SK-N-SH treated with all-trans-retinoic acid at 6 μM for 48 hours (cell line): ENCODE measurements around the gene MS4A4A.

Source experiments
- ATAC-seq: fragments of 200-7000 bp; cut with Tn5 transposase; 3 replicates; pipeline ENCODE4 v1.9.1; 2020; ENCODE audit warnings: mild to moderate bottlenecking, moderate library complexity
- ARNTL ChIP-seq: fragments of 450-650 bp; formaldehyde crosslinking; IDR thresholded peaks from 2 replicates; pipeline ENCODE4 v1.5.0; 2020; ENCODE audit warnings: low read depth, mild to moderate bottlenecking, moderate library complexity, borderline replicate concordance
- BACH2 ChIP-seq: fragments of 250-450 bp; sonication (Bioruptor Pico); IDR thresholded peaks from 2 replicates; pipeline ENCODE4 v1.9.0; 2021; ENCODE audit warnings: mild to moderate bottlenecking, borderline replicate concordance
- CREB5 ChIP-seq: fragments of 250-450 bp; sonication (Bioruptor Pico); IDR thresholded peaks from 2 replicates; pipeline ENCODE4 v1.5.1; 2020; ENCODE audit warnings: low read depth, mild to moderate bottlenecking, moderate library complexity
- CSDC2 ChIP-seq: fragments of 250-450 bp; sonication (Bioruptor Pico); IDR thresholded peaks from 2 replicates; pipeline ENCODE4 v1.5.0; 2020; ENCODE audit warnings: mild to moderate bottlenecking, moderate library complexity
- CSRNP3 ChIP-seq: fragments of 250-450 bp; sonication (Bioruptor Pico); IDR thresholded peaks from 2 replicates; pipeline ENCODE4 v1.5.1; 2021; ENCODE audit warnings: mild to moderate bottlenecking, moderate library complexity
- ESRRG ChIP-seq: fragments of 250-450 bp; sonication (Bioruptor Pico); IDR thresholded peaks from 2 replicates; pipeline ENCODE4 v1.6.1; 2021; ENCODE audit warnings: mild to moderate bottlenecking
- GLIS3 ChIP-seq: fragments of 250-450 bp; sonication (Bioruptor Pico); IDR thresholded peaks from 2 replicates; pipeline ENCODE4 v1.5.0; 2020; ENCODE audit warnings: mild to moderate bottlenecking, moderate library complexity
- ISL1 ChIP-seq: fragments of 250-450 bp; sonication (Bioruptor Pico); IDR thresholded peaks from 2 replicates; pipeline ENCODE4 v2.1.2; 2022; ENCODE audit warnings: mild to moderate bottlenecking, moderate library complexity
- OSR1 ChIP-seq: fragments of 250-450 bp; sonication (Bioruptor Pico); IDR thresholded peaks from 2 replicates; pipeline ENCODE4 v1.8.0; 2022; ENCODE audit warnings: moderate library complexity, mild to moderate bottlenecking, inconsistent platforms
- POU6F1 ChIP-seq: fragments of 250-450 bp; sonication (Bioruptor Pico); IDR thresholded peaks from 2 replicates; pipeline ENCODE4 v1.8.0; 2021; ENCODE audit warnings: low read depth, mild to moderate bottlenecking, moderate library complexity, borderline replicate concordance
- PPARA ChIP-seq: fragments of 250-450 bp; sonication (Bioruptor Pico); IDR thresholded peaks from 2 replicates; pipeline ENCODE4 v1.5.0; 2020; ENCODE audit warnings: mild to moderate bottlenecking, borderline replicate concordance
- RARB ChIP-seq: fragments of 250-450 bp; sonication (Bioruptor Pico); IDR thresholded peaks from 2 replicates; pipeline ENCODE4 v1.8.0; 2021; ENCODE audit warnings: mild to moderate bottlenecking, moderate library complexity
- SNAI2 ChIP-seq: fragments of 250-450 bp; sonication (Bioruptor Pico); IDR thresholded peaks from 2 replicates; pipeline ENCODE4 v1.5.0; 2020; ENCODE audit warnings: mild to moderate bottlenecking, moderate library complexity
- TCF4 ChIP-seq: fragments of 250-450 bp; sonication (Bioruptor Pico); IDR thresholded peaks from 2 replicates; pipeline ENCODE4 v1.8.0; 2021; ENCODE audit warnings: mild to moderate bottlenecking, moderate library complexity, borderline replicate concordance
- TOX ChIP-seq: fragments of 250-450 bp; sonication (Bioruptor Pico); IDR thresholded peaks from 2 replicates; pipeline ENCODE4 v1.8.0; 2021; ENCODE audit warnings: mild to moderate bottlenecking, moderate library complexity, borderline replicate concordance
- ZC3H10 ChIP-seq: fragments of 250-450 bp; sonication (Bioruptor Pico); IDR thresholded peaks from 2 replicates; pipeline ENCODE4 v1.5.1; 2021; ENCODE audit warnings: mild to moderate bottlenecking, moderate library complexity
- ZFP3 ChIP-seq: fragments of 250-450 bp; sonication (Bioruptor Pico); IDR thresholded peaks from 2 replicates; pipeline ENCODE4 v1.5.0; 2020; ENCODE audit warnings: mild to moderate bottlenecking, moderate library complexity
- ZFP30 ChIP-seq: fragments of 450-650 bp; formaldehyde crosslinking; IDR thresholded peaks from 2 replicates; pipeline ENCODE4 v1.5.0; 2022; ENCODE audit warnings: mild to moderate bottlenecking, moderate library complexity
- ZNF565 ChIP-seq: fragments of 450-650 bp; formaldehyde crosslinking; conservative IDR thresholded peaks from 2 replicates; pipeline ENCODE4 v1.5.0; 2020; ENCODE audit warnings: low read depth, mild to moderate bottlenecking, moderate library complexity
- ZNF70 ChIP-seq: fragments of 450-650 bp; formaldehyde crosslinking; IDR thresholded peaks from 2 replicates; pipeline ENCODE4 v1.5.0; 2020; ENCODE audit warnings: mild to moderate bottlenecking, moderate library complexity

Gene MS4A4A

GRCh38 chr11:60263402-60263801 is 17.1 kb upstream of the MS4A4A start:
- TF ChIP-seq PPARA (CRISPR knock-in tag) (no peak), ZNF565 (no peak), GLIS3 (CRISPR knock-in tag) (no peak), CSRNP3 (CRISPR knock-in tag) (no peak), CSDC2 (CRISPR knock-in tag) (no peak), ZC3H10 (CRISPR knock-in tag) (no peak), ISL1 (CRISPR knock-in tag) (no peak), OSR1 (CRISPR knock-in tag) (no peak), ZNF70 (no peak), ARNTL (CRISPR knock-in tag) (no peak), POU6F1 (no peak), ZFP30 (CRISPR knock-in tag) (no peak), TOX (CRISPR knock-in tag) (no peak), ESRRG (no peak), TCF4 (CRISPR knock-in tag) (no peak), BACH2 (CRISPR knock-in tag) (no peak), SNAI2 (CRISPR knock-in tag) (no peak)
- no peak for ATAC-seq

GRCh38 chr11:60264644-60265043 is 15.8 kb upstream of the MS4A4A start:
- TF ChIP-seq POU6F1 = no peak
- no peak for TF ChIP-seq BACH2 (CRISPR knock-in tag)
- no peak for TF ChIP-seq ARNTL (CRISPR knock-in tag)
- TF ChIP-seq TOX (CRISPR knock-in tag) = no peak
- no peak for TF ChIP-seq GLIS3 (CRISPR knock-in tag)
- TF ChIP-seq RARB (CRISPR knock-in tag) = no peak
- TF ChIP-seq CREB5 (CRISPR knock-in tag) = no peak
- no peak for TF ChIP-seq ZNF70
- TF ChIP-seq ZFP3 = no peak
- no peak for ATAC-seq

GRCh38 chr11:60265373-60266214 is 14.9 kb upstream of the MS4A4A start:
- TF ChIP-seq ISL1 (CRISPR knock-in tag) = no peak
- TF ChIP-seq GLIS3 (CRISPR knock-in tag) = no peak
- no peak for TF ChIP-seq CREB5 (CRISPR knock-in tag)
- TF ChIP-seq CSRNP3 (CRISPR knock-in tag) = no peak
- ATAC-seq = peak; percentile 71
